GM12874 (cell line): ENCODE results near the gene FAM124A.

Source experiments
- CTCF ChIP-seq: IDR thresholded peaks from 2 replicates; pipeline ENCODE4 v1.5.1; 2011; ENCODE audit warnings: low read depth, mild to moderate bottlenecking, control low read depth, low read length, moderate library complexity; ENCODE audit not compliant: insufficient read depth

Gene FAM124A

DNA sequence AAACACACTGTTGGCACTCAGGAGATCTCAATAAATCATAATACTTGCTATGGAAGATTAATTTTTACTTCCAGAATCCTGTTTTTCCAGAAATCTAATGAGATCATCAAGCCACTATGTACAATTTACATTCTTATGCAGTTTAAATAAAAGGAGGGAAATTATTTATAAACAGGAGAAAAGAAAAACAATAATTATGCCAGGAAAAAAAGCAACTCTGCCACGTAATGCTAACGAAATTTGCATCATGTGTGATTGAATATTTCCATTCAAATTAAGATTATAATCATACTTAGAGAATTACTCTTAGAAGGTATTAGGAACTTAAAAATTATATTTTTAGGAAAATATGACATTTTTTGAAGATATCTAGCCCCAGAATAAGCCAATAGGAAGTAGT, 13.0 kb downstream of the FAM124A start:
- no peak for TF ChIP-seq CTCF

GRCh38 chr13:51235756-51236490, 13.7 kb downstream of the FAM124A start:
- no peak for TF ChIP-seq CTCF

- no peak for TF ChIP-seq CTCF
These were observed 14.2 kb downstream of the FAM124A start for GRCh38 chr13:51236491-51236792.

DNA sequence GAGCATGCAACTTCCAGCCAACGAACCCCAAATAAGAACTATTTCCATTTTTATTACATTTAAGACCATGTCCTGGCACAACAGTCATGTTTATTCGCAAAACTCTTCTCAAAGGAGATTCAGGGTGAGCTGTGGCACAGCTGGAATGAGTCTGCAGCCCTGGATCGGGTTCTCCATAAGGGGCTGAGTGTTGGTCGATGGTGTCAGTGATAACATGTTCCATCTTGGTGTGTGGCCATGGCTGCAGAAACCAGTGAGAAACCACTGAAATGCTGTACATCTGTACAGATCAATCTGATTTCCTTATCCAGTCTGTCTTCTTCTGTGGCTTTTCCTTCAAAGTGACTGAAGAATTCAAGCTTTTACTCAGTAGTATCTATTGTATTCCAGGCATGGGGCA, 15.2 kb downstream of the FAM124A start:
- no peak for TF ChIP-seq CTCF

GRCh38 chr13:51237887-51238286, 15.7 kb downstream of the FAM124A start:
- no peak for TF ChIP-seq CTCF

DNA sequence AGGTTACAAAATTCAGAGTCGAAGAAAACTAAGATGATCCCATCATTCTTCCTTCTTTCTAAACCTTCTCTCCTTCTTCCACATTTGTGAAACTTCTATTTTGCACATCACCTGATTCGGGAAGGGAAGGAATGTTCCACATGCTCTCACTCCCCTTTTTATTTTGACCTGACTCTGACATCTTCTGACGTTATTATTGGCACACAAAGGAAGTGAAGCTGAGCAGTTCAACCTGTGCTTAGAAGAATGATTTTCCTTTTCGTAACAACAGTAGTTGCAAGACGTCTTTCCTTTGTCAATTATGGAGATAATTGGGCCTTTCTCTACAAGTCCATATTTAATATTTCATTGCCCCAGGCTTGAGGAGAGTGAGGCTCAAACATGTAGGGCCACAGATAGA, 18.0 kb downstream of the FAM124A start:
- TF ChIP-seq CTCF: no peak

GRCh38 chr13:51240958-51241357, 18.8 kb downstream of the FAM124A start:
- TF ChIP-seq CTCF: no peak
